Left lobe of liver (tissue), 2 donors: ENCODE data around the gene AGPAT3. TPM values are rescaled to one million over a fixed set of nuclear protein-coding genes. Genes with fewer than 3 reads are reported as not detected.
A peak's percentile ranks its signal among the peaks of the same experiment; 100 is the strongest.

Experiments
- ATAC-seq: fragments of 200-7000 bp; cut with Tn5 transposase; one replicate; pipeline ENCODE4 v1.9.1; 2020; ENCODE audit warnings: mild to moderate bottlenecking, moderate library complexity
- DNase-seq: peaks from one replicate; pipeline ENCODE4 v3.0.0-alpha.2; 2020; ENCODE audit warnings: low spot score
- total RNA-seq: library from RNA; stranded (reverse); gene quantifications from one replicate; pipeline ENCODE4 v1.2.1, GENCODE V29; 2021
- donor health status: DM: no; HTN: no; CAD: no; lungs with moderate emphysema.
- donor health status: DM: no; HTN: yes; CAD: no.

Gene AGPAT3
- total RNA-seq, 1 donor from 2014 or later = 127 TPM

GRCh38 chr21:43988506-43989230, 123.6 kb downstream of the AGPAT3 start:
- DNase-seq = no peak
- peak; percentile 12 for ATAC-seq

DNA sequence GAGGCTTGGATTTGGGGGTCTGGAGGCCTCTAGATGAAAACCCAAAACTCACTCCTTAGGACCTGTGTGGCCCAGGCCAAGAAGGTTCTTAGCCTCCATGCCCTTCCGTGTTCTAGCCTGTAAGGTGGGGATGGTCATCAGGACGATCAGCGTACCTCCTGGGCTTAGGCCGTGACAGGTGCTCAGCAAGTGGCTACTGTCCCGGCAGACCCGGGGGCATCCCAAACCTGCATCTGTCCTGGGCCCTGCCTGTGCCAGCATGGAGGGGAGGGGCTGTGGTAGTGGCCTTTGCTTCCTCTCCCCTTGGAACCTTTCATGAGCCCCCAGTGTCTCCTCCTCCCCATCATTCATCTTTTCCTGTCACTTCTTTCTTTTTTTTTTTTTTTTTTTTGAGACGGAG, 124.4 kb downstream of the AGPAT3 start:
- DNase-seq (no peak), ATAC-seq (no peak)

DNA sequence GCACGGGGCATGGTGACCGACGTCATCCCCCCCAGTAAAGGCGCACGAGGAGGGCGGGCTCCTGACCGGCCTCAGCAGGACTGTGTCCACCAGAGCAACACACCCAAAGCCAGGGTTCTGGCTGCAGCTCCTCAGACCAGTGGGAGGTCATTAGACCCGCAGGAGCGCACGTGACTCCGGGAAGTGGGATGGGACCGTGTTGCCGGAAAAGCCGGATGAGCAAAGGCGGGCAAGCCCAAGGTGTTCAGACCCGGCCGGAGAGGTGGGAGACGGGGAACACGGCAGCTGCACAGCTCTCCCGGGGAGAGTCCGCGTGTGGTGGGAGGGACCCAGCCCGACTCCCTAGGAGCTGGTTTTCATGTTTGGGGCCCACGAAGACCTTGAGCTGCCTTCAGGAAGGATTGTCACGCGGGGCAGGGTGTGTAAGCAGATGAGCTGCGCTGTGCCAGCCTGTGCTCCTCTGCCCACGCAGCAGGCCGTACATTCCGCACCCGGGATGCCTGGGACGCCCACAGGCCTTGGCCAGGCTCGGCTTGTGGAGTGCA, 126.5 kb downstream of the AGPAT3 start:
- DNase-seq = no peak
- ATAC-seq = no peak

DNA sequence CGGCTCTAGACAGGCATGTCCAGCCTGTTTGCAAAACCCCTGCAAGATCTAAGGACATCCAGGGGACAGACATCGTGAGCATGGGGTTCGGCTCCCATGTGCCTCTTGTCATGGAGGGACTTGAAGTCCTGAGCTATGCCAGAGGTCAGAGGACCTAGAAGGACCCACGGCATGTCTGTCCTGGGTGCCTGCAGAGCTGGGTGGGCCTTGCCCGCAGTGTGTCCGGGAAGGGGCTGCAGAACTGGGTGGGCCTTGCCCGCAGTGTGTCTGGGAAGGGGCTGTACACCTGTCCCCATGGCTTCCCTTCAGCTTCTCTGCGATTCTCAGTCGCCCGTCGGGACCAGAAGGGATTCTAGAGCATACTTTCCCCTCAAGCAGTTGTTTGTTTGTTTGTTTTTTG, 127.1 kb downstream of the AGPAT3 start:
- ATAC-seq (no peak), DNase-seq (no peak)

GRCh38 chr21:43993420-43993934, 128.5 kb downstream of the AGPAT3 start:
- DNase-seq (no peak), ATAC-seq (no peak)

GRCh38 chr21:43994085-43994484, 129.1 kb downstream of the AGPAT3 start:
- peak; percentile 11 for ATAC-seq

DNA sequence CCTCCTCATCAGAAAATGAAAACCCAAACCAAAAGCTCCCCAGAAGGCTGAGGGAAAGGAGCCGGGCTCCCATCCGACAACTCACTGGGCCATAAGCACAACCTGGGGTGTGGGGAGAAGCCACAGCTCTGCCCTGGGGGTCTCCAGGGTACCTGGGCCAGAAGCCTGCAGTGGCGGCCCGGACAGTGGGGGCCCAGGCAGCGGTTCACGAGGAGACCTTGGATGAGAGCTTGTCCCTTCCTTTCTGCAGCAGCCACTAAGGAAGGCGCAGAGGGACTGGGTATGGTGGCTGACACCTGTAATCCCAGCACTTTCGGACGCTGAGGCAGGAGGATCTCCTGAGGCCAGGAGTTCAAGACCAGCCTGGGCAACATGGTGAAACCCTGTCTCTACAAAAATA, 129.6 kb downstream of the AGPAT3 start:
- DNase-seq (no peak), ATAC-seq (no peak)

More at GRCh38 chr21:43994085-43994484, 129.1 kb downstream of the AGPAT3 start:
- no peak for DNase-seq

- DNase-seq = no peak
- no peak for ATAC-seq
Observed at GRCh38 chr21:43995521-43996105, 130.6 kb downstream of the AGPAT3 start.

DNA sequence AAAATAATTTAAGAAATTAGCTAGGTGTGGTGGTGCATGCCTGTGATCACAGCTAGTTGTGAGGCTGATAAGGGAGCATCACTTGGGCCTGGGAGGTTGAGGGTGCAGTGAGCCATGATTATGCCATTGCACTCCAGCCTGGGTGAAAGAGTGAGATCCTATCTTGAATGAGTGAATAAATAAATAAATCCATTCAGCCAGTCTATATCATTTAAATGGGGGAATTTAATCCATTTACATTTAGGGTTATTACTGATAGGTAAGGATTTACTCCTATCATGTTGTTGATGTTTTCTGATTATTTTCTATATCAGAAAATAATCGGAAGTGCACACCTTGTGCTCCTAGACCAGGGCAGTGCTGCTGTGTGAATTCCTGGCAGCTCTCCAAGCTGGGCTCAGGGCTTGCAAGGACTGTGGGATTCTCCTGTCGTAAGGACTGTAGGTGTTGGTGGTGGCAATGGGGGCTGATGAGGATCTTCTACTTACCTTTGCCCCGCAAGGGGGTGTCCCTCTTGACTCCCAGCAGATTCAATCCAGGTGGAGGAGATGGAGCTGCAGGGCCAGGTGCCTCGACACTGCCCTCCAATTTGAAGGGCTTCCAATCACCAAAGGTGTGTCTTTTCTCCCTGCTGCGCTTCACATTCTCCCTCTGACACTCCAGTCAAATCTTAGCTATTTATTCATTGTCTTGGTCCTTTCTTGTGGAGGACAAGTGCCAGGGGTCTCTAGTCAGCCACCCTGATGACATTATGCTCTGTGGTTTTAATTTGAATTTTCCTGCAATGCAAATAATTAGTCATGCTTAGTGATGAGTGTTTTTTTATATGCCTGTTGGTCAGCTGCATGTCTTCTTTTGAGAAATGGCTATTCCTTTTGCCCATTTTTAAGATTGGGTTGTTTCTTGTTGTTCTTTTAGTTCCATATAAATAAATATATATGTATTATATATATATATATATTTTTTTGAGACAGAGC, 133.0 kb downstream of the AGPAT3 start:
- no peak for DNase-seq

DNA sequence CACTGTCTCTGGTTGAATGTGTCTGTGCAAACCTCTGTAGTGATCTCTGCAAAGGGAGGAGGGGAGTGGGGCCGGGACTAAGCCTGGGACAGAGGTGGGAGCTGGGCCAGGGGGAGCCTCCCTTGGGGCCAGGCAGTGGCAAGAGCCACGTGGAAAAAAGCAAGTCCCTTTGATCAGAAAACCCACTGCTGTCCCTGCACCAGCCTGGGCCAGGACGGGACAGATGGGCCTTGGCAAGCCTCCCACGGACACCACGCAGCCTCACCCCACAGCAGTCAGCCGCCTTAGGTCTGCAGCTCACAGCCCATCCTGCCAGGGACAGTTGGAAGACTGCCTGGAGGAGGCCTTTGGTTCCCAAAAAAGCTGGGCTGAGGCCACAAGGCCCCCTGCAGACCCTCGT, 135.3 kb downstream of the AGPAT3 start:
- DNase-seq = no peak
- ATAC-seq = no peak

More for the DNA sequence above, 133.0 kb downstream of the AGPAT3 start:
- ATAC-seq = no peak

GRCh38 chr21:44002511-44002910, 137.5 kb downstream of the AGPAT3 start:
- ATAC-seq (no peak), DNase-seq (no peak)

GRCh38 chr21:44003307-44003966, 138.4 kb downstream of the AGPAT3 start:
- DNase-seq = no peak
- no peak for ATAC-seq

- no peak for ATAC-seq
- DNase-seq = no peak
Observed at GRCh38 chr21:44005071-44005470, 140.0 kb downstream of the AGPAT3 start.

GRCh38 chr21:44005593-44005992, 140.6 kb downstream of the AGPAT3 start:
- DNase-seq (peak; percentile 81), ATAC-seq (peak; percentile 89)

DNA sequence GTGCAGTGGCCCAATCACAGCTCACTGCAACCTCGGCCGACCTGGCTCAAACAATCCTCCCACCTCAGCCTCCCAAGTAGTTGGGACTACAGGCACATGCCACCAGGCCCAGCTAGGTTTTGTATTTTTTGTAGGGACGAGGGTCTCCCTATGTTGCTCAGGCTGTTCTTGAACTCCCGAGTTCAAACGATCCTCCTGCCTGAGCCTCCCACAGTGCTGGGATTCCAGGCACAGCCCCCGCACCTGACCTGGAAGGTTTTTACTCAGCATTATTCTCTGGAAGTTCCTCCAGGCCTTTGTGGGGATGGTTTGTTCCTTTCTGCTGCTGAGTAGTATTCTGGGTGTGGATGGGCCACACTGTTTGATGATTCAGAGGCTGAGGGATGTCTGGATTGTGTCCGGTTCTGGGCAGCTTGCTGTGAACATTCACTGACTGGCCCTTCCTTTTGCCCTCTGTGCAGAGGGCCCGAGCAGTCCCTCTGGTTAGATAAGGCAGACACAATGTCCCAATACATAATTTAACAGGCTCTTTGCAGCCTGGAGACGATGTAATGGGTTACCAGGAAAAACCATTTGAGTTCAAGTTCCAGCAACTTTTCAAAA, 141.1 kb downstream of the AGPAT3 start:
- ATAC-seq (peak; percentile 54), DNase-seq (no peak)

GRCh38 chr21:44006656-44007055, 141.6 kb downstream of the AGPAT3 start:
- ATAC-seq (no peak), DNase-seq (no peak)

- no peak for ATAC-seq
- no peak for DNase-seq
Observed at GRCh38 chr21:44010429-44010828, 145.4 kb downstream of the AGPAT3 start.

- DNase-seq (no peak), ATAC-seq (no peak)
Observed at GRCh38 chr21:44011123-44011522, 146.1 kb downstream of the AGPAT3 start.

GRCh38 chr21:44011579-44012473, 146.8 kb downstream of the AGPAT3 start, which contains the start of gene TRAPPC10:
Gene TRAPPC10, plus strand, starts transcription at chr21:44012309. Its CDS starts 185 bp downstream, at chr21:44012494.
- DNase-seq (peak; percentile 88), ATAC-seq (peak; percentile 78)
